ENCODE data around the gene STXBP5. TPM values are rescaled to one million over a fixed set of nuclear protein-coding genes. Genes with fewer than 3 reads are reported as not detected.

The STXBP5 gene
- total RNA-seq, 1 donor from 2014 or later: 14.4 TPM

GRCh38 chr6:147164761-147165160 lies 39.5 kb upstream of the STXBP5 start:
- intact Hi-C loops (cut with micrococcal nuclease): no loop called here
- TF ChIP-seq CTCF (IDR thresholded peaks at IDR 0.05; ENCODE audit: borderline replicate concordance): no peak
- no peak for DNase-seq

GRCh38 chr6:147166360-147166944 lies 37.8 kb upstream of the STXBP5 start:
- DNase-seq: no peak
- no peaks in the 10 kb centered on the region for H3K4me1 ChIP-seq
- TF ChIP-seq CTCF (IDR thresholded peaks at IDR 0.05; ENCODE audit: borderline replicate concordance): no peak
- intact Hi-C loops (cut with micrococcal nuclease): no loop called here
- no peak overlapping the region for H3K4me3 ChIP-seq
- H3K27me3 ChIP-seq (ENCODE audit: low read depth): no peaks in the 10 kb centered on the region
- H3K36me3 ChIP-seq: no peaks in the 10 kb centered on the region
- H3K27ac ChIP-seq (replicated peaks): no peak overlapping the region
- no peaks in the 10 kb centered on the region for H3K9me3 ChIP-seq (replicated peaks)

More at GRCh38 chr6:147164761-147165160, 39.5 kb upstream of the STXBP5 start:
- no peaks in the 10 kb centered on the region for H3K36me3 ChIP-seq
- H3K4me3 ChIP-seq: no peak overlapping the region
- no peak overlapping the region for H3K27ac ChIP-seq (replicated peaks)
- no peaks in the 10 kb centered on the region for H3K4me1 ChIP-seq
- no peaks in the 10 kb centered on the region for H3K27me3 ChIP-seq (ENCODE audit: low read depth)
- no peaks in the 10 kb centered on the region for H3K9me3 ChIP-seq (replicated peaks)

- intact Hi-C loops (cut with micrococcal nuclease): no loop called here
- DNase-seq: no peak
- Histone ChIP-seq H3K36me3 (no peaks in the 10 kb centered on the region), H3K4me3 (no peak overlapping the region), H3K27ac (replicated peaks) (no peak overlapping the region), H3K27me3 (ENCODE audit: low read depth) (no peaks in the 10 kb centered on the region), H3K9me3 (replicated peaks) (no peaks in the 10 kb centered on the region), H3K4me1 (no peaks in the 10 kb centered on the region)
- no peak for TF ChIP-seq CTCF (IDR thresholded peaks at IDR 0.05; ENCODE audit: borderline replicate concordance)
These were observed 37.2 kb upstream of the STXBP5 start for GRCh38 chr6:147166992-147167391.

GRCh38 chr6:147167576-147168461 lies 36.4 kb upstream of the STXBP5 start:
- Histone ChIP-seq H3K27ac (replicated peaks) (no peak overlapping the region), H3K27me3 (ENCODE audit: low read depth) (no peaks in the 10 kb centered on the region), H3K36me3 (no peaks in the 10 kb centered on the region), H3K4me1 (no peaks in the 10 kb centered on the region), H3K4me3 (no peak overlapping the region), H3K9me3 (replicated peaks) (no peaks in the 10 kb centered on the region)
- TF ChIP-seq CTCF (IDR thresholded peaks at IDR 0.05; ENCODE audit: borderline replicate concordance): no peak
- no peak for DNase-seq
- intact Hi-C loops (cut with micrococcal nuclease): no loop called here

GRCh38 chr6:147169529-147169928 lies 34.7 kb upstream of the STXBP5 start:
- Histone ChIP-seq H3K4me1 (no peaks in the 10 kb centered on the region), H3K36me3 (no peaks in the 10 kb centered on the region), H3K4me3 (no peak overlapping the region), H3K27me3 (ENCODE audit: low read depth) (no peaks in the 10 kb centered on the region), H3K27ac (replicated peaks) (no peak overlapping the region), H3K9me3 (replicated peaks) (no peaks in the 10 kb centered on the region)
- TF ChIP-seq CTCF (IDR thresholded peaks at IDR 0.05; ENCODE audit: borderline replicate concordance): no peak
- intact Hi-C loops (cut with micrococcal nuclease): no loop called here
- no peak for DNase-seq

Data from left ventricle myocardium inferior (tissue), 1 donor.